SK-N-SH (cell line): ENCODE data around the gene PUDP. TPM values are rescaled to one million over a fixed set of nuclear protein-coding genes. Genes with fewer than 3 reads are reported as not detected.

Source experiments
- CTCF ChIA-PET: fragments of 300-600, 350-600 bp; formaldehyde crosslinking; extraction: SDS; loops from one replicate; lab custom pipeline; 2021; lab: Yijun Ruan, JAX
- POLR2A ChIA-PET: fragments of 350-600 bp; sonication (Branson Sonifier 250); formaldehyde crosslinking; extraction: SDS; loops from one replicate; lab custom pipeline; 2020; ENCODE audit warnings: antibody characterized with exemption, inconsistent platforms; lab: Yijun Ruan, JAX
- DNase-seq: peaks from one replicate; pipeline ENCODE4 v3.0.0; 2012
- H2AFZ ChIP-seq: fragments of 200-600 bp; sonication (generic); 2 replicates; pipeline ENCODE4 v1.8.1; 2016; ENCODE audit warnings: antibody characterized with exemption, mild to moderate bottlenecking, low read depth
- H3F3A ChIP-seq: fragments of 200-600 bp; sonication (generic); replicated peaks from 2 replicates; pipeline ENCODE3; 2016; ENCODE audit warnings: antibody characterized with exemption, mild to moderate bottlenecking; ENCODE audit not compliant: insufficient read depth
- H3K27ac ChIP-seq, 2 experiments: fragments of 200-500 bp in 1 of 2; fragments of 200-600 bp in 1 of 2; sonication (Bioruptor generic) in 1 of 2; sonication (generic), shearing (Covaris generic) in 1 of 2; 2 replicates each; pipeline versions ENCODE4 v1.5.1 to v1.6.1; 2014 to 2016; ENCODE audit warnings: low read depth in 2 of 2, inconsistent platforms in 1 of 2, low read length in 1 of 2, mild to moderate bottlenecking in 1 of 2, mixed read lengths in 1 of 2
- H3K27me3 ChIP-seq: fragments of 200-600 bp; sonication (generic), shearing (Covaris generic); 2 replicates; pipeline ENCODE4 v1.6.1; 2016; ENCODE audit warnings: mixed run types; ENCODE audit not compliant: insufficient read depth
- H3K36me3 ChIP-seq, 2 experiments: fragments of 200-500 bp in 1 of 2; fragments of 200-600 bp in 1 of 2; sonication (Bioruptor generic) in 1 of 2; sonication (generic) in 1 of 2; replicated peaks in 1 of 2; 2 replicates each; pipeline versions ENCODE3 to v1.5.1; 2014 to 2016; ENCODE audit warnings: low read length in 1 of 2, mild to moderate bottlenecking in 1 of 2; ENCODE audit not compliant: insufficient read depth in 2 of 2, control insufficient read depth in 1 of 2
- H3K4me1 ChIP-seq, 2 experiments: fragments of 200-500 bp in 1 of 2; fragments of 200-600 bp in 1 of 2; sonication (Bioruptor generic) in 1 of 2; sonication (generic), shearing (Covaris generic) in 1 of 2; 2 replicates each; pipeline versions ENCODE4 v1.5.1 to v1.6.1; 2014 to 2016; ENCODE audit warnings: low read depth in 1 of 2, low read length in 1 of 2, mixed run types in 1 of 2; ENCODE audit not compliant: insufficient read depth in 2 of 2, control insufficient read depth in 1 of 2
- H3K4me2 ChIP-seq: fragments of 200-600 bp; sonication (generic), shearing (Covaris generic); 2 replicates; pipeline ENCODE4 v1.6.1; 2017; ENCODE audit warnings: mixed run types
- H3K4me3 ChIP-seq, 2 experiments: fragments of 200-500 bp in 1 of 2; fragments of 200-600 bp in 1 of 2; sonication (Bioruptor generic) in 1 of 2; sonication (generic), shearing (Covaris generic) in 1 of 2; 2 replicates each; pipeline versions ENCODE4 v1.5.1 to v1.8.1; 2014 to 2016; ENCODE audit warnings: low read depth in 2 of 2, inconsistent platforms in 1 of 2, low read length in 1 of 2, mild to moderate bottlenecking in 1 of 2, mixed read lengths in 1 of 2, moderate library complexity in 1 of 2
- H3K79me2 ChIP-seq: fragments of 200-600 bp; sonication (generic); 2 replicates; pipeline ENCODE4 v1.8.1; 2017; ENCODE audit warnings: mild to moderate bottlenecking; ENCODE audit not compliant: insufficient read depth
- H3K9ac ChIP-seq: fragments of 200-600 bp; sonication (generic); 2 replicates; pipeline ENCODE4 v1.6.1; 2017; ENCODE audit warnings: mixed run types
- H3K9me2 ChIP-seq: fragments of 200-600 bp; sonication (generic); 2 replicates; pipeline ENCODE4 v1.6.1; 2017; ENCODE audit warnings: mixed run types
- H3K9me3 ChIP-seq: fragments of 200-600 bp; sonication (generic); 2 replicates; pipeline ENCODE4 v1.6.1; 2017; ENCODE audit warnings: mixed run types, mild to moderate bottlenecking, moderate library complexity
- H4K20me1 ChIP-seq: fragments of 200-600 bp; sonication (generic); 2 replicates; pipeline ENCODE4 v1.6.1; 2017; ENCODE audit warnings: mild to moderate bottlenecking, mixed run types; ENCODE audit not compliant: insufficient read depth
- CHD2 ChIP-seq: fragments of 150-350 bp; IDR thresholded peaks from 2 replicates; pipeline ENCODE4 v1.6.1; 2018; ENCODE audit warnings: low read length; ENCODE audit not compliant: partially characterized antibody
- ELF1 ChIP-seq: IDR thresholded peaks from 2 replicates; pipeline ENCODE4 v1.4.0; 2012
- EP300 ChIP-seq, 2 experiments: IDR thresholded peaks; 2 replicates each; pipeline versions ENCODE4 v1.4.0 to v1.6.1; 2012; ENCODE audit warnings: borderline replicate concordance in 1 of 2, low read depth in 1 of 2, low read length in 1 of 2
- EZH2phosphoT487 ChIP-seq: fragments of 200-600 bp; sonication (generic); IDR thresholded peaks from 2 replicates; pipeline ENCODE4 v1.6.1; 2017; ENCODE audit warnings: low read depth, mixed run types, mild to moderate bottlenecking, antibody characterized with exemption, moderate library complexity, borderline replicate concordance
- GABPA ChIP-seq: IDR thresholded peaks from 2 replicates; pipeline ENCODE4 v1.4.0; 2012; ENCODE audit warnings: low read depth, mild to moderate bottlenecking
- GATA2 ChIP-seq: sonication (generic); formaldehyde crosslinking; IDR thresholded peaks from 2 replicates; pipeline ENCODE4 v1.5.0; 2020; ENCODE audit warnings: mild to moderate bottlenecking, missing genetic modification reagents
- MXI1 ChIP-seq: IDR thresholded peaks from 2 replicates; pipeline ENCODE4 v1.6.1; 2012; ENCODE audit warnings: mild to moderate bottlenecking, low read depth, low read length, improper control_type of control experiment
- NFIC ChIP-seq: IDR thresholded peaks from 2 replicates; pipeline ENCODE4 v1.4.0; 2012; ENCODE audit warnings: borderline replicate concordance
- POLR2AphosphoS5 ChIP-seq: IDR thresholded peaks from 2 replicates; pipeline ENCODE4 v1.6.1; 2012; ENCODE audit warnings: low read depth, low read length
- RAD21 ChIP-seq: IDR thresholded peaks from 2 replicates; pipeline ENCODE4 v1.6.1; 2012; ENCODE audit warnings: mild to moderate bottlenecking, low read length
- RCOR1 ChIP-seq: fragments of 150-350 bp; IDR thresholded peaks from 2 replicates; pipeline ENCODE4 v1.6.1; 2017; ENCODE audit warnings: antibody characterized with exemption, low read length
- RFX5 ChIP-seq: IDR thresholded peaks from 2 replicates; pipeline ENCODE4 v1.6.1; 2012; ENCODE audit warnings: mild to moderate bottlenecking, improper control_type of control experiment, low read length
- TAF1 ChIP-seq: IDR thresholded peaks from 2 replicates; pipeline ENCODE4 v1.6.1; 2012; ENCODE audit warnings: low read depth, mild to moderate bottlenecking, low read length, moderate library complexity, borderline replicate concordance
- WGBS: methylation state at CpG from one replicate; pipeline ENCODE4 v1.1.6; 2017; ENCODE audit warnings: low lambda C conversion rate; 5-methylcytosine and 5-hydroxymethylcytosine counted together
- polyA plus RNA-seq, 3 experiments: library from polyadenylated mRNA; depleted of rRNA; stranded (reverse); fragments of >200 nt; gene quantifications; 2 replicates each; pipeline ENCODE4 v1.2.3, GENCODE V29; 2012
- TF ChIP-seq, protein P1 (sequence below): fragments of 150-350 bp; IDR thresholded peaks from 2 replicates; pipeline ENCODE4 v1.6.1; 2017; ENCODE audit warnings: antibody characterized with exemption, low read length, low read depth, borderline replicate concordance
- TF ChIP-seq, protein P2 (sequence below): IDR thresholded peaks from 2 replicates; pipeline ENCODE4 v1.4.0; 2012; ENCODE audit warnings: low read depth, borderline replicate concordance
- TF ChIP-seq, protein P3 (sequence below): IDR thresholded peaks from 2 replicates; pipeline ENCODE4; 2012
- TF ChIP-seq, protein P4 (sequence below): fragments of 200-600 bp; sonication (generic); IDR thresholded peaks from 2 replicates; pipeline ENCODE4 v1.6.1; 2017; ENCODE audit warnings: antibody characterized with exemption, mild to moderate bottlenecking, moderate library complexity
- TF ChIP-seq, protein P5 (sequence below): fragments of 150-350 bp; IDR thresholded peaks from 2 replicates; pipeline ENCODE4 v1.6.1; 2016; ENCODE audit warnings: mild to moderate bottlenecking, low read depth, low read length

PUDP gene
- polyA plus RNA-seq, 1 of the 3 experiments (the other 2 are of a cell fraction) = 23.0 TPM

DNA sequence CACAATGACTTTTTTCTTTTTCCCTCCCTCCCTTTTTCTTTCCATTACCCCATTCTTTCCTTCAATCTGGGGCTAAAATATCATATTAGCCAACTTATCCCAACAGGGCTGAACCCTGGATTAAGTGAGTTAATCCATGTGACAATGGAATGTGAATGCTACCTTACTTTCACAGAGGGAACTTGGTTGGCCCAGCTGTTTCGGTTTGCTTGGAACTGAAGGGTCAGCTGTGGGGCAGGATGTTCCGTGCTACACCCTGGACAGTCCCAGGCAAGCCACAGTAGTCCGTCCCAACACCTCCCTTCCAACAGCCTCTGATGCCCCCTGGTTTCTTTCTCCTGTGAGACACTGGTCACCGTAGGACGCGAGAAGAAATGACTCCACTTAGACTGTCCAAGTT is 95.4 kb downstream of the PUDP start:
- no peak overlapping the region for H3K9ac ChIP-seq
- CTCF ChIA-PET = no interaction called here
- POLR2A ChIA-PET = no interaction called here
- H3K27me3 ChIP-seq = no peaks in the 10 kb centered on the region
- no peak for TF ChIP-seq EP300 (IDR thresholded peaks at IDR 0.05; ENCODE audit: borderline replicate concordance in 1 of 2, low read depth in 1 of 2, low read length in 1 of 2)
- TF ChIP-seq TAF1 = no peak
- TF ChIP-seq, protein P1, sequence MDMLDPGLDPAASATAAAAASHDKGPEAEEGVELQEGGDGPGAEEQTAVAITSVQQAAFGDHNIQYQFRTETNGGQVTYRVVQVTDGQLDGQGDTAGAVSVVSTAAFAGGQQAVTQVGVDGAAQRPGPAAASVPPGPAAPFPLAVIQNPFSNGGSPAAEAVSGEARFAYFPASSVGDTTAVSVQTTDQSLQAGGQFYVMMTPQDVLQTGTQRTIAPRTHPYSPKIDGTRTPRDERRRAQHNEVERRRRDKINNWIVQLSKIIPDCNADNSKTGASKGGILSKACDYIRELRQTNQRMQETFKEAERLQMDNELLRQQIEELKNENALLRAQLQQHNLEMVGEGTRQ = no peak
- TF ChIP-seq, protein P2, sequence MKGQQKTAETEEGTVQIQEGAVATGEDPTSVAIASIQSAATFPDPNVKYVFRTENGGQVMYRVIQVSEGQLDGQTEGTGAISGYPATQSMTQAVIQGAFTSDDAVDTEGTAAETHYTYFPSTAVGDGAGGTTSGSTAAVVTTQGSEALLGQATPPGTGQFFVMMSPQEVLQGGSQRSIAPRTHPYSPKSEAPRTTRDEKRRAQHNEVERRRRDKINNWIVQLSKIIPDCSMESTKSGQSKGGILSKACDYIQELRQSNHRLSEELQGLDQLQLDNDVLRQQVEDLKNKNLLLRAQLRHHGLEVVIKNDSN = no peak
- TF ChIP-seq, protein P3, sequence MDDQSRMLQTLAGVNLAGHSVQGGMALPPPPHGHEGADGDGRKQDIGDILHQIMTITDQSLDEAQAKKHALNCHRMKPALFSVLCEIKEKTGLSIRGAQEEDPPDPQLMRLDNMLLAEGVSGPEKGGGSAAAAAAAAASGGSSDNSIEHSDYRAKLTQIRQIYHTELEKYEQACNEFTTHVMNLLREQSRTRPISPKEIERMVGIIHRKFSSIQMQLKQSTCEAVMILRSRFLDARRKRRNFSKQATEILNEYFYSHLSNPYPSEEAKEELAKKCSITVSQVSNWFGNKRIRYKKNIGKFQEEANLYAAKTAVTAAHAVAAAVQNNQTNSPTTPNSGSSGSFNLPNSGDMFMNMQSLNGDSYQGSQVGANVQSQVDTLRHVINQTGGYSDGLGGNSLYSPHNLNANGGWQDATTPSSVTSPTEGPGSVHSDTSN = no peak
- no peak for TF ChIP-seq ELF1
- no peak for TF ChIP-seq MXI1
- no peak for TF ChIP-seq RCOR1
- TF ChIP-seq RFX5 = no peak
- no peak for TF ChIP-seq GATA2 (CRISPR knock-in tag)
- no peak for TF ChIP-seq RAD21
- no peak for TF ChIP-seq GABPA
- no peak for TF ChIP-seq EZH2phosphoT487
- TF ChIP-seq, protein P4, sequence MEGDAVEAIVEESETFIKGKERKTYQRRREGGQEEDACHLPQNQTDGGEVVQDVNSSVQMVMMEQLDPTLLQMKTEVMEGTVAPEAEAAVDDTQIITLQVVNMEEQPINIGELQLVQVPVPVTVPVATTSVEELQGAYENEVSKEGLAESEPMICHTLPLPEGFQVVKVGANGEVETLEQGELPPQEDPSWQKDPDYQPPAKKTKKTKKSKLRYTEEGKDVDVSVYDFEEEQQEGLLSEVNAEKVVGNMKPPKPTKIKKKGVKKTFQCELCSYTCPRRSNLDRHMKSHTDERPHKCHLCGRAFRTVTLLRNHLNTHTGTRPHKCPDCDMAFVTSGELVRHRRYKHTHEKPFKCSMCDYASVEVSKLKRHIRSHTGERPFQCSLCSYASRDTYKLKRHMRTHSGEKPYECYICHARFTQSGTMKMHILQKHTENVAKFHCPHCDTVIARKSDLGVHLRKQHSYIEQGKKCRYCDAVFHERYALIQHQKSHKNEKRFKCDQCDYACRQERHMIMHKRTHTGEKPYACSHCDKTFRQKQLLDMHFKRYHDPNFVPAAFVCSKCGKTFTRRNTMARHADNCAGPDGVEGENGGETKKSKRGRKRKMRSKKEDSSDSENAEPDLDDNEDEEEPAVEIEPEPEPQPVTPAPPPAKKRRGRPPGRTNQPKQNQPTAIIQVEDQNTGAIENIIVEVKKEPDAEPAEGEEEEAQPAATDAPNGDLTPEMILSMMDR = no peak
- no peak for TF ChIP-seq CHD2
- no peak for TF ChIP-seq NFIC
- TF ChIP-seq POLR2AphosphoS5 = no peak
- TF ChIP-seq, protein P5, sequence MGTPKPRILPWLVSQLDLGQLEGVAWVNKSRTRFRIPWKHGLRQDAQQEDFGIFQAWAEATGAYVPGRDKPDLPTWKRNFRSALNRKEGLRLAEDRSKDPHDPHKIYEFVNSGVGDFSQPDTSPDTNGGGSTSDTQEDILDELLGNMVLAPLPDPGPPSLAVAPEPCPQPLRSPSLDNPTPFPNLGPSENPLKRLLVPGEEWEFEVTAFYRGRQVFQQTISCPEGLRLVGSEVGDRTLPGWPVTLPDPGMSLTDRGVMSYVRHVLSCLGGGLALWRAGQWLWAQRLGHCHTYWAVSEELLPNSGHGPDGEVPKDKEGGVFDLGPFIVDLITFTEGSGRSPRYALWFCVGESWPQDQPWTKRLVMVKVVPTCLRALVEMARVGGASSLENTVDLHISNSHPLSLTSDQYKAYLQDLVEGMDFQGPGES = no peak
- 96% methylated on average over 6 of the region's 6 CpGs for WGBS
- H3K36me3 ChIP-seq = peaks cover 4 to 11% of the 10 kb centered on the region in 2 experiments
- H2AFZ ChIP-seq = no peak overlapping the region
- H4K20me1 ChIP-seq = no peaks in the 10 kb centered on the region
- no peaks in the 10 kb centered on the region for H3K9me2 ChIP-seq
- DNase-seq = no peak
- no peak overlapping the region for H3K27ac ChIP-seq
- no peaks in the 10 kb centered on the region for H3K79me2 ChIP-seq
- H3K4me3 ChIP-seq = no peak overlapping the region
- no peaks in the 10 kb centered on the region for H3K9me3 ChIP-seq
- no peaks in the 10 kb centered on the region; a peak in 1 of 4 replicates for H3K4me1 ChIP-seq
- no peaks in the 10 kb centered on the region for H3F3A ChIP-seq
- H3K4me2 ChIP-seq = no peak overlapping the region
